IPS-20b (cell line): ENCODE measurements around the gene GRB10.

ENCODE experiments used
- H3K27ac ChIP-seq: one replicate; pipeline ENCODE4 v1.5.1; 2013; ENCODE audit warnings: low read length
- H3K27me3 ChIP-seq: 2 replicates; pipeline ENCODE4 v1.6.1; 2013; ENCODE audit warnings: mild to moderate bottlenecking, low read length, inconsistent platforms; ENCODE audit not compliant: insufficient read depth
- H3K36me3 ChIP-seq: 2 replicates; pipeline ENCODE4 v1.6.1; 2013; ENCODE audit warnings: low read depth, mild to moderate bottlenecking, inconsistent platforms, low read length, moderate library complexity; ENCODE audit not compliant: insufficient read depth
- H3K4me1 ChIP-seq: 2 replicates; pipeline ENCODE4 v1.6.1; 2013; ENCODE audit warnings: mild to moderate bottlenecking, control low read depth, inconsistent platforms, low read length, moderate library complexity; ENCODE audit not compliant: insufficient read depth
- H3K4me3 ChIP-seq: 2 replicates; pipeline ENCODE4 v1.5.1; 2013; ENCODE audit warnings: mild to moderate bottlenecking, low read length, inconsistent platforms
- H3K9ac ChIP-seq: 2 replicates; pipeline ENCODE4 v1.6.1; 2013; ENCODE audit warnings: low read depth, mild to moderate bottlenecking, inconsistent platforms, low read length, moderate library complexity
- H3K9me3 ChIP-seq: 2 replicates; pipeline ENCODE4 v1.6.1; 2013; ENCODE audit warnings: mild to moderate bottlenecking, low read depth, low read length, inconsistent platforms; ENCODE audit not compliant: insufficient read depth

The GRB10 gene

GRCh38 chr7:50653981-50654425, 128.7 kb downstream of the GRB10 start:
- H3K27ac ChIP-seq = no peak overlapping the region
- H3K4me1 ChIP-seq = no peaks in the 10 kb centered on the region
- no peaks in the 10 kb centered on the region for H3K9me3 ChIP-seq
- no peak overlapping the region for H3K9ac ChIP-seq
- H3K27me3 ChIP-seq = no peaks in the 10 kb centered on the region
- peaks cover 16% of the 10 kb centered on the region for H3K36me3 ChIP-seq
- H3K4me3 ChIP-seq = no peak overlapping the region

GRCh38 chr7:50653126-50653864, 129.4 kb downstream of the GRB10 start:
- Histone ChIP-seq H3K9me3 (no peaks in the 10 kb centered on the region), H3K4me3 (no peak overlapping the region), H3K9ac (no peak overlapping the region), H3K27me3 (no peaks in the 10 kb centered on the region), H3K36me3 (peaks cover 10% of the 10 kb centered on the region), H3K4me1 (no peaks in the 10 kb centered on the region), H3K27ac (no peak overlapping the region)

GRCh38 chr7:50652400-50653125, 130.1 kb downstream of the GRB10 start:
- H3K27ac ChIP-seq = no peak overlapping the region
- peaks cover 5% of the 10 kb centered on the region for H3K36me3 ChIP-seq
- H3K4me1 ChIP-seq = no peaks in the 10 kb centered on the region
- H3K4me3 ChIP-seq = no peak overlapping the region
- H3K27me3 ChIP-seq = no peaks in the 10 kb centered on the region
- no peak overlapping the region for H3K9ac ChIP-seq
- H3K9me3 ChIP-seq = no peaks in the 10 kb centered on the region

GRCh38 chr7:50651271-50651989, 131.3 kb downstream of the GRB10 start:
- no peaks in the 10 kb centered on the region; the same call in 1 of the 2 replicates for H3K36me3 ChIP-seq
- H3K4me1 ChIP-seq = no peaks in the 10 kb centered on the region
- H3K4me3 ChIP-seq = no peak overlapping the region
- H3K9me3 ChIP-seq = no peaks in the 10 kb centered on the region
- H3K27ac ChIP-seq = no peak overlapping the region
- H3K27me3 ChIP-seq = no peaks in the 10 kb centered on the region
- no peak overlapping the region for H3K9ac ChIP-seq

GRCh38 chr7:50650057-50650664, 132.5 kb downstream of the GRB10 start:
- no peaks in the 10 kb centered on the region for H3K4me1 ChIP-seq
- no peaks in the 10 kb centered on the region for H3K27me3 ChIP-seq
- no peak overlapping the region for H3K4me3 ChIP-seq
- H3K9ac ChIP-seq = no peak overlapping the region
- H3K27ac ChIP-seq = no peak overlapping the region
- no peaks in the 10 kb centered on the region; the same call in 1 of the 2 replicates for H3K36me3 ChIP-seq
- H3K9me3 ChIP-seq = no peaks in the 10 kb centered on the region

GRCh38 chr7:50649259-50649885, 133.3 kb downstream of the GRB10 start:
- H3K36me3 ChIP-seq = peaks cover under 1% of the 10 kb centered on the region; the same call in 1 of the 2 replicates
- no peaks in the 10 kb centered on the region for H3K27me3 ChIP-seq
- H3K4me1 ChIP-seq = no peaks in the 10 kb centered on the region
- H3K9me3 ChIP-seq = no peaks in the 10 kb centered on the region
- no peak overlapping the region for H3K9ac ChIP-seq
- no peak overlapping the region for H3K4me3 ChIP-seq
- no peak overlapping the region for H3K27ac ChIP-seq

GRCh38 chr7:50648570-50649169, 134.0 kb downstream of the GRB10 start:
- Histone ChIP-seq H3K9me3 (no peaks in the 10 kb centered on the region), H3K27me3 (no peaks in the 10 kb centered on the region), H3K4me3 (no peak overlapping the region), H3K27ac (no peak overlapping the region), H3K9ac (no peak overlapping the region), H3K4me1 (no peaks in the 10 kb centered on the region), H3K36me3 (peaks cover 5% of the 10 kb centered on the region; the same call in 1 of the 2 replicates)

GRCh38 chr7:50648076-50648475, 134.6 kb downstream of the GRB10 start:
- H3K36me3 ChIP-seq = peaks cover 7% of the 10 kb centered on the region; the same call in 1 of the 2 replicates
- no peak overlapping the region for H3K9ac ChIP-seq
- no peaks in the 10 kb centered on the region for H3K27me3 ChIP-seq
- H3K4me3 ChIP-seq = no peak overlapping the region
- H3K4me1 ChIP-seq = no peaks in the 10 kb centered on the region
- H3K9me3 ChIP-seq = no peaks in the 10 kb centered on the region
- H3K27ac ChIP-seq = no peak overlapping the region

GRCh38 chr7:50647286-50647980, 135.3 kb downstream of the GRB10 start:
- no peaks in the 10 kb centered on the region for H3K9me3 ChIP-seq
- H3K9ac ChIP-seq = no peak overlapping the region
- no peaks in the 10 kb centered on the region for H3K4me1 ChIP-seq
- H3K27me3 ChIP-seq = no peaks in the 10 kb centered on the region
- H3K36me3 ChIP-seq = peaks cover 7% of the 10 kb centered on the region; the same call in 1 of the 2 replicates
- H3K27ac ChIP-seq = no peak overlapping the region
- H3K4me3 ChIP-seq = no peak overlapping the region

GRCh38 chr7:50646069-50646468, 136.6 kb downstream of the GRB10 start:
- H3K4me1 ChIP-seq = no peaks in the 10 kb centered on the region
- H3K27me3 ChIP-seq = no peaks in the 10 kb centered on the region
- no peak overlapping the region for H3K27ac ChIP-seq
- H3K36me3 ChIP-seq = peaks cover 7% of the 10 kb centered on the region; the same call in 1 of the 2 replicates
- H3K4me3 ChIP-seq = no peak overlapping the region
- H3K9me3 ChIP-seq = no peaks in the 10 kb centered on the region
- no peak overlapping the region for H3K9ac ChIP-seq
